Activated CD4-positive, alpha-beta T cell treated with anti-CD3 and anti-CD28 coated beads for 36 hours (primary cell): ENCODE data around the gene KNDC1. TPM values are rescaled to one million over a fixed set of nuclear protein-coding genes. Genes with fewer than 3 reads are reported as not detected.

Experiments
- ATAC-seq: fragments of 200-7000 bp; cut with Tn5 transposase; one replicate; pipeline ENCODE4 v1.10.0; 2021; ENCODE audit warnings: mild to moderate bottlenecking, moderate library complexity
- CTCF ChIA-PET: fragments of 350-600 bp; sonication (Branson Sonifier 250); formaldehyde crosslinking; loops from one replicate; lab custom pipeline; 2021; ENCODE audit warnings: antibody characterized with exemption; lab: Charles Lee
- POLR2A ChIA-PET: fragments of 350-600 bp; sonication (Branson Sonifier 250); formaldehyde crosslinking; loops from one replicate; lab custom pipeline; 2021; ENCODE audit warnings: antibody characterized with exemption, inconsistent platforms; lab: Charles Lee
- DNase-seq: peaks from one replicate; pipeline ENCODE4 v3.0.0-alpha.2; 2020
- H3K27ac Mint-ChIP-seq: one replicate; pipeline ENCODE4 v1.8.0; 2021; ENCODE audit warnings: mixed read lengths
- H3K27me3 Mint-ChIP-seq: one replicate; pipeline ENCODE4 v1.8.0; 2021; ENCODE audit warnings: mixed read lengths
- H3K36me3 Mint-ChIP-seq: one replicate; pipeline ENCODE4 v1.8.0; 2021; ENCODE audit warnings: low read depth, mixed read lengths
- H3K4me1 Mint-ChIP-seq: one replicate; pipeline ENCODE4 v1.8.0; 2021; ENCODE audit warnings: mixed read lengths
- H3K4me3 Mint-ChIP-seq: one replicate; pipeline ENCODE4 v1.8.0; 2021; ENCODE audit warnings: mild to moderate bottlenecking, moderate library complexity, mixed read lengths
- H3K9me3 Mint-ChIP-seq: one replicate; pipeline ENCODE4 v1.8.0; 2021; ENCODE audit warnings: low read depth, mixed read lengths
- intact Hi-C, 2 experiments: fragments of 100-400 bp; cut with DNase I in 1 of 2; cut with micrococcal nuclease in 1 of 2; formaldehyde crosslinking; loops; one replicate each; pipeline versions ENCODE4 v1.14.2 to v1.15.1; 2022 to 2024; cut with DNase I, micrococcal nuclease
- total RNA-seq, 2 experiments: library from RNA; stranded (reverse); gene quantifications; one replicate each; pipeline ENCODE4 v1.2.3, GENCODE V29; 2021

The KNDC1 gene
- total RNA-seq, 2 experiments from 2014 or later, result not detected

DNA sequence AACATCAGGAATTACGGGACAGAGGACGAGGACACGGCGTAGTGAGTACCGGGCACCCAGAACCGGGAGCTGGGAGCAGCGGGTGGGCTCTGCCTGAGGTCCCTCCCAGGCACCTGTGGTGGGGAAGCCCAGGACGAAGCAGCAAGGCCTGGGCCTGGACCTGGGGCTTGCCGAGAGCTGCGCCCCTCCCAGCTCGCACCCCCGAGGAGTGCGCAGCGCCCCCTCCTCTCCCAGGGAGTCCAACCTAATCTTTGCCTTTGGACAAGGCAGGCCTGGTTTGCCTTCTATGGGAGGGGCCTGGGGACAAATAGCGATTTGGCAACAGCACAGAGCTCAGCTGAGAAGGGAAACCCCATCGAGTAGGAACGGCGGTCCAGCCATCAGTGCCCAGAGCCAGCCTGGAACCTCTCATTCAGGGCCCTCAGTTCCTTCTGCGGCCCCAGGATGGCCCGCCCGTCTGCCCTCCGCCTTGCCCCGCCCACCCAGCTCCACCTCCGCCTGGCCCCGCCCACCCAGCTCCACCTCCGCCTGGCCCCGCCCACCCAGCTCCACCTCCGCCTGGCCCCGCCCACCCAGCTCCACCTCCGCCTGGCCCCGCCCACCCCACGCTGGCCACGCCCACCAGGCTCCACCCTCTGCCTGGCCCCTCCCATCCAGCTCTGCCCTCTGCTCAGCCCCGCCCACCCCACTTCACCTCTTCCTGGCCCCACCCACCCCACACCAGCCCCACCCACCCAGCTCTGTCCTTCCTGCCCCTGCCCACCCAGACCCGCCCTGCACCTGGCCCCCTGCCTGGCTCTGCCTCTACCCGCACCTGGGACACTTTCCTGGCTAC is 32.5 kb upstream of the KNDC1 start:
- Mint-ChIP-seq H3K27me3 (peaks cover 19% of the 10 kb centered on the region), H3K9me3 (no peaks in the 10 kb centered on the region), H3K4me3 (no peak overlapping the region), H3K27ac (no peak overlapping the region), H3K4me1 (peaks cover 8% of the 10 kb centered on the region), H3K36me3 (no peaks in the 10 kb centered on the region)
- ChIA-PET POLR2A (no interaction called here), CTCF (interaction anchor here (1.4 kb wide), 1 partner anchor 16 kb away, joined by 5 read pairs; no protein-coding TSS in a partner anchor)
- DNase-seq, result peak; percentile 81
- peak; percentile 48 for ATAC-seq
- intact Hi-C loops, result loop anchor here (2.0 to 10.0 kb wide), 3 partner anchors 225 to 283 kb away; no protein-coding TSS in a partner anchor

DNA sequence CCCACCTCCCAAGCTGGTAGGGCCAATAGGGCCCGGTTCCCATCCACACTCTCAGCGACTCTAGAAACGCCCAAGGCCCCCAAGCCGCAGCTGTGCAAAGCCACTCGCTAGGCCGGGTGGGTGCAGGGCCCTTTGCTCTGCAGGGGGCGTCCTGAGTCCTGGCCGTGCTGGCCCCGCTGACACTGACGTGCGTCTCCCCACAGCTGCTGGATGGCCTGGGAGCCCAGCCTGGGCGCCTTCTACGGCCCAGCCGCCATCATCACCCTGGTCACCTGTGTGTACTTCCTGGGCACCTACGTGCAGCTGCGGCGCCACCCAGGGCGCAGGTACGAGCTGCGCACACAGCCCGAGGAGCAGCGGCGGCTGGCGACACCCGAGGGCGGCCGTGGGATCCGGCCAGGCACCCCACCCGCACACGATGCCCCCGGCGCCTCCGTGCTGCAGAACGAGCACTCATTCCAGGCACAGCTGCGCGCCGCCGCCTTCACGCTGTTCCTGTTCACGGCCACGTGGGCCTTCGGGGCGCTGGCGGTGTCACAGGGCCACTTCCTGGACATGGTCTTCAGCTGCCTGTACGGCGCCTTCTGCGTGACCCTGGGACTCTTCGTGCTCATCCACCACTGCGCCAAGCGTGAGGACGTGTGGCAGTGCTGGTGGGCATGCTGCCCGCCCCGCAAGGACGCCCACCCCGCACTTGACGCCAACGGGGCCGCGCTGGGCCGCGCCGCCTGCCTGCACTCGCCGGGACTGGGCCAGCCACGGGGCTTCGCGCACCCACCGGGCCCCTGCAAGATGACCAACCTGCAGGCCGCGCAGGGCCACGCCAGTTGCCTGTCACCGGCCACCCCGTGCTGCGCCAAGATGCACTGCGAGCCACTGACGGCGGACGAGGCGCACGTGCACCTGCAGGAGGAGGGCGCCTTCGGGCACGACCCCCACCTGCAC is 31.6 kb upstream of the KNDC1 start:
- CTCF ChIA-PET, result interaction anchor here (1.0 to 1.4 kb wide), 2 partner anchors 15 to 166 kb away, joined by 3 to 5 read pairs; no protein-coding TSS in a partner anchor
- Mint-ChIP-seq H3K27ac (no peak overlapping the region), H3K4me1 (peaks cover 2% of the 10 kb centered on the region), H3K9me3 (no peaks in the 10 kb centered on the region), H3K36me3 (no peaks in the 10 kb centered on the region), H3K27me3 (peaks cover 15% of the 10 kb centered on the region), H3K4me3 (no peak overlapping the region)
- ATAC-seq, result no peak
- POLR2A ChIA-PET, result no interaction called here
- DNase-seq, result no peak
- intact Hi-C loops, result loop anchor here in 1 of 2 experiments (5.0 to 10.0 kb wide), 2 partner anchors 226 to 284 kb away; no protein-coding TSS in a partner anchor

DNA sequence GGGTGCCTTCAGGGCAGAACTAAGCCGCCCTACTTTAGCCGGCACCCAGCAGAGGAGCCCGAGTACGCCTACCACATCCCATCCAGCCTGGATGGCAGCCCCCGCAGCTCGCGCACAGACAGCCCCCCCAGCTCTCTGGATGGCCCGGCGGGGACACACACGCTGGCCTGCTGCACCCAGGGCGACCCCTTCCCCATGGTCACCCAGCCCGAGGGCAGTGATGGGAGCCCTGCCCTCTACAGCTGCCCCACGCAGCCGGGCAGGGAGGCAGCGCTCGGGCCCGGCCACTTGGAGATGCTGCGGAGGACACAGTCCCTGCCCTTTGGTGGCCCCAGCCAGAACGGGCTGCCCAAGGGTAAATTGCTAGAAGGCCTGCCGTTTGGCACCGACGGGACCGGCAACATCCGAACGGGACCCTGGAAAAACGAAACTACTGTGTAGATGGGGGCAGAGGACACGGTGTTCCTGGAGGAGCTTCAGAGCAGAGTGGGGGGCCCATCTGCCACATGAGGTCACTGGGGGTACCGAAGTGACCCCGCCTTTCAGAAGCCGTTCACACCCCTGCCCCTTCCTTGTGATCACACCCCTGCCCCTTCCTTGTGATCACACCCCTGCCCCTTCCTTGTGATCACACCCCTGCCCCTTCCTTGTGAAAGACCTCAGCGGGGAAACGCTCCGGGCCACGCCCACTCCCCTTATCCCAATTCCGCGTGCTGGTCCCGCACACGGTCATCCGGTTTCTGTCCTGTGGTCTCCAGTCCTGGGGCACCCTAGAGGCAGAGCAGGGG is 30.8 kb upstream of the KNDC1 start:
- H3K4me3 Mint-ChIP-seq, result no peak overlapping the region
- H3K36me3 Mint-ChIP-seq, result no peaks in the 10 kb centered on the region
- no peaks in the 10 kb centered on the region for H3K9me3 Mint-ChIP-seq
- H3K4me1 Mint-ChIP-seq, result peaks cover 2% of the 10 kb centered on the region
- intact Hi-C loops, result loop anchor here in 1 of 2 experiments (5.0 to 10.0 kb wide), 2 partner anchors 227 to 284 kb away; no protein-coding TSS in a partner anchor
- DNase-seq, result no peak
- no peak overlapping the region for H3K27ac Mint-ChIP-seq
- POLR2A ChIA-PET, result no interaction called here
- H3K27me3 Mint-ChIP-seq, result peaks cover 13% of the 10 kb centered on the region
- CTCF ChIA-PET, result interaction anchor here (1.0 kb wide), 1 partner anchor 166 kb away, joined by 3 read pairs; no protein-coding TSS in a partner anchor
- no peak for ATAC-seq

DNA sequence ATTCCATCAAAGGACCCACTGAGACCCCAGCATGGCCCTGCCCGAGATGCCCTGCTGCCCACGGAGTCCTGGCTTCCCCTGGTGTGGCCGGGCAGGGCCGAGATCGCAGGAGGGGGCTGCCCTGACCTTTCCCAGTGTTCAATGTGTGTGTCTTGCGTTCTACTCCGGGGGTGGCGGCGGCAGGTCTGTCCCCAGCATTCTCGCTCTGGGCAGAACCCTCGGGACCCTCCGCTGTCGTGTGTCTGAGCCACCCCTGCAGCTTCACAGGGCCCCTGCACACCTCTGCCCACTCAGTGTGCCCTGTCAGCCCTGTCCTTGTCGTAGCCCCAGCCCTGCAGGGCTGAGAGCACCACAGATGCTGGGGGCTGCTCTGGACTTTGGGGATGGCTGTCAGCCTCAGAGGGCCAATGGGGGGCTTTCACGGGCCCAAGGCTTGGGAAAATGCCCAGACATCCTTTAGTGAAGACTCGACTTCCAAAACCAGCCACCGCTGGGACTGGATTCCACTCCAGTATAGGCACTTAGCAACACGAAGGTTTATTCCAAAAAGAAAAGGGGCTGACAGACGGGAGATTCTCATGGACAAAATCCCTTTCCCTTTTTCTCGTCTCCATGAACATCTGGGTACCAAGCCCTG is 30.0 kb upstream of the KNDC1 start:
- no peak overlapping the region for H3K27ac Mint-ChIP-seq
- H3K27me3 Mint-ChIP-seq, result peaks cover 8% of the 10 kb centered on the region
- ChIA-PET POLR2A (no interaction called here), CTCF (interaction anchor here (1.0 kb wide), 1 partner anchor 167 kb away, joined by 3 read pairs; no protein-coding TSS in a partner anchor)
- intact Hi-C loops, result loop anchor here in 1 of 2 experiments (5.0 to 10.0 kb wide), 2 partner anchors 228 to 285 kb away; no protein-coding TSS in a partner anchor
- H3K9me3 Mint-ChIP-seq, result no peaks in the 10 kb centered on the region
- ATAC-seq (no peak), DNase-seq (no peak)
- no peaks in the 10 kb centered on the region for H3K36me3 Mint-ChIP-seq
- no peak overlapping the region for H3K4me3 Mint-ChIP-seq
- peaks cover under 1% of the 10 kb centered on the region for H3K4me1 Mint-ChIP-seq

- CTCF ChIA-PET, result no interaction called here
- no peak for ATAC-seq
- H3K4me3 Mint-ChIP-seq, result no peak overlapping the region
- POLR2A ChIA-PET, result no interaction called here
- no peaks in the 10 kb centered on the region for H3K4me1 Mint-ChIP-seq
- intact Hi-C loops, result no loop called here
- no peaks in the 10 kb centered on the region for H3K36me3 Mint-ChIP-seq
- H3K27ac Mint-ChIP-seq, result no peak overlapping the region
- no peak for DNase-seq
- peaks cover 6% of the 10 kb centered on the region for H3K27me3 Mint-ChIP-seq
- H3K9me3 Mint-ChIP-seq, result no peaks in the 10 kb centered on the region
Measured at GRCh38 chr10:133130602-133131001, 29.4 kb upstream of the KNDC1 start.

DNA sequence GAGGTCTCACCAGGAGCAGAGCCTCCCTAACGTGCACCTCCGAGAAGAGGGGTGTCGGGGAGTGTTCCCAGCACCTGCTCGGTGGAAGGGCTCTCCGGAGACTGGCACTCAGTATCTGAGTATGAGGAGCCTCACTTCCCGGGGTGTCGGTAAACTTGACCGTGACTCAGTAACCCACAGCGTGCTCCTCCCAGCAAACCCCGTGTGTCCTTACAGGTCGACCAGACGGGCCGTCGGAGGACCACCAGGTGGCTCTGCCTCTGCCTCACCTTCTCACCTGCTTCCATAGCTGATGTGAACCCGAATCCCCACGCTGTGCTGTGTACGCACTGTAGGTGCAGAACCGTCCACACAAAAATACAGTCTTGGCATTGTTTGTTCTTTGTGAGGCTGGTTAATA is 29.0 kb upstream of the KNDC1 start:
- H3K4me3 Mint-ChIP-seq, result no peak overlapping the region
- intact Hi-C loops, result no loop called here
- no peaks in the 10 kb centered on the region for H3K9me3 Mint-ChIP-seq
- ATAC-seq, result no peak
- no peak overlapping the region for H3K27ac Mint-ChIP-seq
- peaks cover 2% of the 10 kb centered on the region for H3K27me3 Mint-ChIP-seq
- no peaks in the 10 kb centered on the region for H3K36me3 Mint-ChIP-seq
- no peak for DNase-seq
- POLR2A ChIA-PET, result no interaction called here
- no peaks in the 10 kb centered on the region for H3K4me1 Mint-ChIP-seq
- CTCF ChIA-PET, result no interaction called here

DNA sequence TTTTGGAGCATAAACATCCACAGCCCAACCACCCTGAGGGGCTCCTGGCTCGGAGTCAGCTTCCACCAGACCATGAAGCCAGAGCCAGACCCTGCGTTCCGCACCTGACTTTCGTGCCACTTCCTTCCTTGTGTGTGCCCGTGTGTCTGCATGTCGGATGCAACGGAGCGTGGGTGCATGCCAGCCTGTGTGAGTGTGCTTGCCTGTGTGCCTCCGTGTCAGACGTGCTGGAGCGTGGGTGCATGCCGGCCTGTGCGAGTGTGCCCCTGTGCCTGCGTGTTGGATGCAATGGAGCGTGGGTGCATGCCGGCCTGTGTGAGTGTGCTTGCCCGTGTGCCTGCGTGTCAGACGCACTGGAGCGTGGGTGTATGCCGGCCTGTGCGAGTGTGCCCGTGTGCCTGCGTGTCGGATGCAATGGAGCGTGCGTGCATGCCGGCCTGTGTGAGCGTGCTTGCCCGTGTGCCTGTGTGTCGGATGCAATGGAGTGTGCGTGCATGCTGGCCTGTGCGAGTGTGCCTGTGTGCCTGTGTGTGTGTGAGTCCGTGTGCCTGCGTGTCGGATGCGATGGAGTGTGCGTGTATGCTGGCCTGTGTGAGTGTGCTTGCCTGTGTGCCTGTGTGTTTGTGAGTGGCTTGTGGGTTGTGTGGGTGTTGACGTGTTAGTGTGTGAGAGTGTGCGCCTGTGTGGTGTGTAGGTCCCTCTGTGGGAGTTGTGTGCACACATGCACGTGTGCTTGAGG is 28.1 kb upstream of the KNDC1 start:
- DNase-seq (no peak), ATAC-seq (no peak)
- intact Hi-C loops, result no loop called here
- Mint-ChIP-seq H3K27ac (no peak overlapping the region), H3K4me1 (no peaks in the 10 kb centered on the region), H3K9me3 (no peaks in the 10 kb centered on the region), H3K4me3 (no peak overlapping the region), H3K27me3 (no peaks in the 10 kb centered on the region), H3K36me3 (no peaks in the 10 kb centered on the region)
- POLR2A ChIA-PET, result no interaction called here
- CTCF ChIA-PET, result no interaction called here

DNA sequence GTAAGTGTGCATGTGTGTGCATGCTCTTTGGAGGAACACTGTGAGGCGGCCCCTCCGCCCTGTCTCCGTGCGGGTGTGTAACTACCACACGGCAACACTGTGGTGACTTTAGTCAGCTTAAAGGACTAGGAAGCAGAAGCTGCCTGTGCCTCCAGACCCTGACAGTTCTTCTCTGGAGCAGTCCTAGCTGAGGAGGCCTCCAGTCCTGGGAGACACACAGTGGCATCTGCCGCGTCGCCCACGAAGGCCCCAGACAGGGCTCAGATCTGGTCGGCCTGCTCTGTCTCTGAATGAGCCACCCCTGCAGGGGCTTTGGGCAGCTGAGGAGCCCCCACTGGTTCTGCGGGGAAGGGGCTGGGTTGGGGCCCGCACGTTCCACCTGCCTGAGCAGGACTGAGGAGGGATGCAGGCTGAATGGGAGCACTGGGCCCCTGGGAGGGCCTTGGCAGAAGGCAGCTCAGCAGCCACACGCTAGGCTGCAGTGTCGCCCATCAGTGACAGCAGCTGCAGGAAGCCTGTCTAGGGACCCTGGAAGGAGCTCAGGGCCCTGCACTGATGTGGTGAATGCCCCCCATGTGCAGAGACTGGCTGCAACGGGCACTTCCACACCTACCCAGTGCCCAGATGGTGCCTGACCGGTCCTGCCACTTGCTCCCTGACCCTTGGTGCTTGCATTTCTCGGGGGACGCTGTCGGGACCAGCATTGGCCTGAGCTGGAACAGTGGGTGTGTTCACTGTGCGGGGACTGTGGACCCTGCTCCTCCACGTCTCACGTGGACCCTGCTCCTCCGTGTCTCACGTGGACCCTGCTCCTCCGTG is 27.3 kb upstream of the KNDC1 start:
- Mint-ChIP-seq H3K4me3 (no peak overlapping the region), H3K36me3 (no peaks in the 10 kb centered on the region), H3K27ac (no peak overlapping the region), H3K27me3 (no peaks in the 10 kb centered on the region), H3K9me3 (no peaks in the 10 kb centered on the region), H3K4me1 (no peaks in the 10 kb centered on the region)
- intact Hi-C loops, result no loop called here
- ChIA-PET CTCF (no interaction called here), POLR2A (no interaction called here)
- DNase-seq (no peak), ATAC-seq (no peak)

DNA sequence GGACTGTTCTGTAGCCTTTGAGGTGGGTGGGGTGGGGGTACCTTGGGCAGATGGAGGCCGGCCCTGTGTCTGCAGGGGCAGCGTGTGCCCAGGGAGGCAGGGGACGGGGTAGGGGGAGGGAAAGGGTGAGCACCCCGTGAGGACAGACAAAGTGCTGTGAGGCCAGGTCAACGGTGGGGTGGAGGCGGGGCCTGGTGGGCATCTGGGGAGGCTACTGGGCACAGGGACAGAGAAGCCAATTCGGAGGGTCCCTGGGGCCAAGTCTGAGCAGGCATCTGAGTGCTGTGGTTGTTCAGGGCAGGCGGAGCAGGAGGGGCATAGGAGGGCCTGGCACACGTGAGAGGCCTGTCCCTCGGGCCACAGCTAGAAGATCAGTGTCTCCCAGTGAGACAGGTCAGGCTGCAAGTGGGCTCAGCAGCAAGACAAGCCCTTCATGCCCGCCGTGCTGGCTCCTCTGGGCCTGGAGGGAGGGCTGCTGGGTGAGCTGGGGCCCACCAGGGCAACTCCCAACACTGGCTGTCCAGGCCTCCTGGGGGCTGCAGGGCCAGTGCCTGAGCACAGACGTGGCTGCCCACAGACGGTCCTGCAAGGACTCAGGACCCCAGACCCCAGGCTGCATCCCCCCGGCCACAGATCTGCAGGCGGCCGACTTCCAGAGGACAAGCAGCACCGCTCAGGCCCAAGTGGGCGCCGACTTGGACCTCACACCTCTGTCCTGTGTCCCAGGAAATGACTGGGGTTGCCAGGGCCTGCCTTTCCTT is 26.4 kb upstream of the KNDC1 start:
- DNase-seq (no peak), ATAC-seq (no peak)
- H3K27ac Mint-ChIP-seq, result no peak overlapping the region
- H3K4me1 Mint-ChIP-seq, result no peaks in the 10 kb centered on the region
- CTCF ChIA-PET, result no interaction called here
- H3K36me3 Mint-ChIP-seq, result no peaks in the 10 kb centered on the region
- no peak overlapping the region for H3K4me3 Mint-ChIP-seq
- no peaks in the 10 kb centered on the region for H3K9me3 Mint-ChIP-seq
- intact Hi-C loops, result no loop called here
- H3K27me3 Mint-ChIP-seq, result no peaks in the 10 kb centered on the region
- POLR2A ChIA-PET, result no interaction called here
